ENCODE measurements around the gene WSB1. TPM values are rescaled to one million over a fixed set of nuclear protein-coding genes. Genes with fewer than 3 reads are reported as not detected.

The WSB1 gene
- total RNA-seq, 1 donor from 2014 or later, result 521 TPM

DNA sequence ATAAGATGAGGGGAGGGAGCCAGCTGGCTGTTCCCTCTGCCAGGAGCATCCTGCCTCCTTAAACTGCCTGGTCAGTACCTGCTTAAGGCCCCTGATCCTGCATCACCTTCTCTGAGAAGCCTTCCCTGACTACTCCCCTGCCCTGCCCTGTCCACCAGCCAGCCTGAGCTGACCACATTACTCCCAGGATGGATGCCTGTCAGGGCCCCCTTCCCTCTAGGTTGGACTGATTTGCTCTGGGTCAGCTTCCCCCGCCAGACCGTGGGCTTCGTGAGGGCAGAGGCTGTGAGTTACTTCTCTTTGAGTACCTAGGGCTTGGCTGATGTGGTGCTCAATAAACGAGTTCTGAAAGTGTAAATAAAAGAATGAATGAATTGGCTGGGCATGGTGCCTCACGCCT is 63.3 kb downstream of the WSB1 start:
- Histone ChIP-seq H3K27ac (no peak overlapping the region), H3K9me3 (ENCODE audit: low read depth) (no peaks in the 10 kb centered on the region), H3K79me2 (ENCODE audit: low read depth) (peaks cover 13% of the 10 kb centered on the region), H3K4me1 (peaks cover 5% of the 10 kb centered on the region), H4K20me1 (ENCODE audit: low read depth) (no peaks in the 10 kb centered on the region), H3F3A (ENCODE audit: low read depth) (peaks cover 10% of the 10 kb centered on the region), H2AFZ (replicated peaks) (no peak overlapping the region), H3K9ac (no peak overlapping the region), H3K4me3 (no peak overlapping the region), H3K27me3 (no peaks in the 10 kb centered on the region), H3K4me2 (no peak overlapping the region), H3K36me3 (no peaks in the 10 kb centered on the region)
- Mint-ChIP-seq H3K27me3 (ENCODE audit: insufficient read depth, low read depth) (peaks cover 6% of the 10 kb centered on the region), H3K9me3 (no peaks in the 10 kb centered on the region), H3K4me1 (peaks cover 11% of the 10 kb centered on the region), H3K4me3 (no peak overlapping the region), H3K27ac (no peak overlapping the region), H3K36me3 (peaks cover 2% of the 10 kb centered on the region)
- TF ChIP-seq EZH2 (IDR thresholded peaks at IDR 0.05), result no peak
- no peak for TF ChIP-seq EZH2phosphoT487 (IDR thresholded peaks at IDR 0.05)
- TF ChIP-seq, protein P1, sequence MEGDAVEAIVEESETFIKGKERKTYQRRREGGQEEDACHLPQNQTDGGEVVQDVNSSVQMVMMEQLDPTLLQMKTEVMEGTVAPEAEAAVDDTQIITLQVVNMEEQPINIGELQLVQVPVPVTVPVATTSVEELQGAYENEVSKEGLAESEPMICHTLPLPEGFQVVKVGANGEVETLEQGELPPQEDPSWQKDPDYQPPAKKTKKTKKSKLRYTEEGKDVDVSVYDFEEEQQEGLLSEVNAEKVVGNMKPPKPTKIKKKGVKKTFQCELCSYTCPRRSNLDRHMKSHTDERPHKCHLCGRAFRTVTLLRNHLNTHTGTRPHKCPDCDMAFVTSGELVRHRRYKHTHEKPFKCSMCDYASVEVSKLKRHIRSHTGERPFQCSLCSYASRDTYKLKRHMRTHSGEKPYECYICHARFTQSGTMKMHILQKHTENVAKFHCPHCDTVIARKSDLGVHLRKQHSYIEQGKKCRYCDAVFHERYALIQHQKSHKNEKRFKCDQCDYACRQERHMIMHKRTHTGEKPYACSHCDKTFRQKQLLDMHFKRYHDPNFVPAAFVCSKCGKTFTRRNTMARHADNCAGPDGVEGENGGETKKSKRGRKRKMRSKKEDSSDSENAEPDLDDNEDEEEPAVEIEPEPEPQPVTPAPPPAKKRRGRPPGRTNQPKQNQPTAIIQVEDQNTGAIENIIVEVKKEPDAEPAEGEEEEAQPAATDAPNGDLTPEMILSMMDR (IDR thresholded peaks at IDR 0.05), result no peak
- DNase-seq (ENCODE audit: low spot score), result no peak

DNA sequence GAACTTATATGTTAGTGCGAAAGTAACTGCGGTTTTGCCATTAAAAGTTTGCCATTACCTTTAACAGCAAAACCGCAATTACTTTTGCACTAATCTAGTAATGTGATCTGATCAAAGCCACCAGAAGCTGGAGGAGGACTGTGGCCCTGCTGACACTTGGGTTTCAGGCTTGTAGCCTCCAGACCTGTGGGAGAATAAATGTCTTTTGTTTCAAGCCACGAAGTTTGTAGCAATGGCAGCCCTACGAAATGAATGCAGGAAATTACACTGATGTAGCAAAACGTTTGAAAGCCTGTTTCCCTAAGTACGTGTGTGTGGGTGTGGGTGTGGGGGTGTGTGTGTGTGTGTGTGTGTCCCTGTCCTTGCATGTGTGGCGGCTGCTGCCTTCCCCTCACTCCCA is 66.6 kb downstream of the WSB1 start:
- Histone ChIP-seq H3K9me3 (ENCODE audit: low read depth) (no peaks in the 10 kb centered on the region), H3K4me1 (no peaks in the 10 kb centered on the region), H3K4me2 (no peak overlapping the region), H3F3A (ENCODE audit: low read depth) (peaks cover under 1% of the 10 kb centered on the region), H3K9ac (no peak overlapping the region), H3K79me2 (ENCODE audit: low read depth) (no peaks in the 10 kb centered on the region), H2AFZ (replicated peaks) (no peak overlapping the region), H4K20me1 (ENCODE audit: low read depth) (no peaks in the 10 kb centered on the region), H3K27me3 (no peaks in the 10 kb centered on the region), H3K36me3 (no peaks in the 10 kb centered on the region), H3K4me3 (no peak overlapping the region), H3K27ac (no peak overlapping the region)
- TF ChIP-seq EZH2phosphoT487 (IDR thresholded peaks at IDR 0.05) (no peak), EZH2 (IDR thresholded peaks at IDR 0.05) (no peak)
- TF ChIP-seq, protein P1 (IDR thresholded peaks at IDR 0.05), result no peak
- DNase-seq (ENCODE audit: low spot score), result no peak
- H3K36me3 Mint-ChIP-seq, result no peaks in the 10 kb centered on the region
- H3K27ac Mint-ChIP-seq, result no peak overlapping the region
- H3K4me1 Mint-ChIP-seq, result peaks cover 4% of the 10 kb centered on the region
- H3K27me3 Mint-ChIP-seq (ENCODE audit: insufficient read depth, low read depth), result peaks cover 5% of the 10 kb centered on the region
- no peaks in the 10 kb centered on the region for H3K9me3 Mint-ChIP-seq
- no peak overlapping the region for H3K4me3 Mint-ChIP-seq

DNA sequence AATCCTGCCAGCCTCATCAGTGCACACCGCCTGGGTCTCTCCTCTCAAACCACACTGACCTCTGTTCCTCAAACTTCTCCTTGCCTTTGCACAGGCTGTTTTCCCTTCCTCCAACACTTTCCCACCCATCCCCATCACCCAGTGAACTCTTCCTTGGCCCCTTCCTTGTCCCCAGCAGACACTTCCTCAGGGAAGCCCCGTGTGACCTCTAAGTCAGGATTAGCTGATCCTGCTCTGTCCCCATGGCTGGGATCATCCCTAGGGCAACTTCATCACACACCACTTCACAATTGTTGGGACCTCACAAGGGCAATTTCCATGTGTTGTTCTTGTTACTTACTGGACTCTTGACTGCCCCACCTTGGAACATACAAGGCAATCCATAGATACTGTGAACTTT is 67.8 kb downstream of the WSB1 start:
- Histone ChIP-seq H3K4me3 (no peak overlapping the region), H3F3A (ENCODE audit: low read depth) (no peaks in the 10 kb centered on the region), H4K20me1 (ENCODE audit: low read depth) (no peaks in the 10 kb centered on the region), H3K4me2 (no peak overlapping the region), H3K4me1 (no peaks in the 10 kb centered on the region), H3K9ac (no peak overlapping the region), H2AFZ (replicated peaks) (no peak overlapping the region), H3K36me3 (no peaks in the 10 kb centered on the region), H3K27ac (no peak overlapping the region), H3K27me3 (no peaks in the 10 kb centered on the region), H3K79me2 (ENCODE audit: low read depth) (no peaks in the 10 kb centered on the region), H3K9me3 (ENCODE audit: low read depth) (no peaks in the 10 kb centered on the region)
- no peak for TF ChIP-seq EZH2 (IDR thresholded peaks at IDR 0.05)
- no peak for TF ChIP-seq EZH2phosphoT487 (IDR thresholded peaks at IDR 0.05)
- TF ChIP-seq, protein P1 (IDR thresholded peaks at IDR 0.05), result no peak
- DNase-seq (ENCODE audit: low spot score), result no peak
- Mint-ChIP-seq H3K27me3 (ENCODE audit: insufficient read depth, low read depth) (peaks cover 6% of the 10 kb centered on the region), H3K36me3 (no peaks in the 10 kb centered on the region), H3K27ac (peak overlapping the region; percentile 46), H3K4me3 (peak overlapping the region; percentile 51), H3K9me3 (no peaks in the 10 kb centered on the region), H3K4me1 (peaks cover 3% of the 10 kb centered on the region)

All from neural progenitor cell (in vitro differentiated cells).